SHP77 treated with DMSO at 0.1 percent for 48 hours (cell line): ENCODE measurements around the gene ORMDL2.
"Not testable (repeated sequence)": the region's sequence is repeated elsewhere in the genome, so short reads cannot be mapped to it uniquely, and the experiment has no call there.

Experiments
- DNase-seq: peaks from one replicate; lab custom pipeline; 2025; lab: John Stamatoyannopoulos, UW

The ORMDL2 gene

DNA sequence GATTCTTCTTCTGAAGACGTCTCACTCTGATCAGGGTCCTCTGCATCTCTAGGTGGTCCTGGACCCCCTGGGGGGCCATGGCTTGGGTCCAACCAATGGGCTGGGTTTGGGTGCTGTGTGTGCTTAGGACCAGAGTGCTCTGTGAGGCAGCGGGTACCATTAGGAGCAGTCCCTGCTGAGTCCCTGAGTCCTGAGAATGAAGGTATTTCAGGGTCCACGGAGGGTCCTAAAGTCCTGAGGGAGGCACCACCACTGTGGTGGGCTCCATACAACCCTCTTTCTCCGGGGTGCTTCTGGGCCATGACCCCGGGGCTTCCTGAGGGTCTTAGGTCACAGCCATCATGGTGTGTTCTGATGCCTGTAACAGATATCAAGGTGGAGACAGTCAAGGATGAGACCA lies 10.5 kb downstream of the ORMDL2 start:
- DNase-seq: no peak

DNA sequence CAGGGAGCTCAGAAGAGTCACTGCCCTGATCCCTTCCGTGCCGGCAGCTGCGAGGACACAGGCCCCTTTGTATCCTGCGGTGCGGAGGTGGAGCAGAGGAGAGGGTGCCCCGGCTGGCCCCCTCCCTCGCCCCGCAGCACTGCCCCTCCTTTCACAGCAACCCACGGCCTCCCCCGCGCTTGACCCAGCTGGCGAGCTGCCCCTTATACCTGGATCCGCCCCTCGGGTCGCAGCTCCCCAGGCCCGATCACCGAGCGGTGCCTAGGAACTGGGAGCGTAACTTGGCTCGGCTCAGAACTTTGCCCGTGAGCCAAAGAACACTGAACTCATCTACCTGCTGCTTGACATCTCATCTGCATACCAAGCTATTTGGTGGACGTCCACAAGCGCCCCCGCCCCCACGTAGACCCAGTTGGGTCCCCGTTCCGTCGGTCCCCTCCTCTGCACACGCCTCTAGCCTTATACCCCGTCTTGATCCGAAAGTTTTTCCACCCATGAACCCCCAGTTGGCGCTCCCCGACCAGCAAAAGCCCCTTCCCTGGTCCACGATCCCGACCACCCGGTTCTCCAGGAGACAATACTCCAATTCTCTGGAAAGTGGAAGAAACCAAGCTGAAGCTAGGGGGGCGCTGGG lies 12.2 kb downstream of the ORMDL2 start:
- no peak for DNase-seq

DNA sequence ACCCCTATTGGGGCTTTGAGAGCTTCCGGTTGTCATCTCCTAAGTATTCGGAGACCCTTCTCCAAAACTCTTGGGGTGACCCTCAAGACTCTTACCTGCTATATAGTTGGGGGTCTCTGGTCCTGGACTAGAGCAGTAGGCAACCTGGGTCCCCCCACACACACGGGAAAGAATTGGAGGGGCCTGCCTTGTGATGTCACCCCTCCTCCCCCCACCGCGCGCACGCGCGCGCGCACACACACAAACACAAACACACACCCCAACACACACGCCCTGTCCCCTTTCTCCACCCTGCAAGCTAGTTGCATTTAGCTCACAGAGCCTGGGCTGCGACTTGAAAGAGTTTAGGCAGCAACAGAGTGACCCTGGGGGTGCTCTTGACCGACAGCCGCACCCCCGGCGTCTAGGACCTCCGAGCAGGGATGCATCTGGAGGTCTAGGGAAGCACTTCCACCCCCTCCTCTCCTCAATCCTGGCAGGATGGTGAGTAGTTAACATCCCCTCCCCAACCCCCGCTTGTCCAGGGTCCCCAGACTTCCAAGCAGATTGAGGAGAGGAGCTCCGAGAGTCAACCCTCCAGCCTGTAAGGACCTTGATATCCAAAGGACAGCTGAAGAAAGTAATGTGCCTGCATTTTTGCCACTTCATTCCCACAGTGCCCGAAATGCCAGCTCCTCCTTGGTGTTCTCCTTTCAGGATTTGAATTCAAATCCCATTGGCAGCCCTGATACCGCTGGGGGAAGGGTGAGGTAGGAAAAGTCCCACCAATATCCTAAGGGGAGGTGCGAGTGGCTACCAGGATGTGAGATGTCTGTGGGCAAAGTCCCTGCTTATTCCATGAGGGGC lies 13.0 kb downstream of the ORMDL2 start:
- no peak for DNase-seq

DNA sequence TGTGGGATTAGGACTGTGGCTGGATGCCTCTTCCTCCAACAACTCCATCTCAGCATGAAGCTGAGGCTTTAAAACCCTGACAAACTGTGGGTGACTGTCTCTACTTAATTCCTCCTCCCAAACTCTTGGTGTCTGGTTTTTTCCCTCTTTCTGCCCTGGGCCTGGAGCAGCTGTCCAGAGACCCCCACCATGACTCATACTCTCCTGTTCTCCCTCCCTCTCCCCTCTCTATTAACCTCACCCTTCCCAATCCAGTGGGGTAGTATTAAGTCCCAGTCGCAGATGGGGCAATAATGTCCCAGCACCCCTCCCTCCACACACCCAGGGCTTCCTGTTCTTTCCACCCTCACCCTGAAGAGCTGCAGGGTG lies 13.6 kb downstream of the ORMDL2 start:
- no peak for DNase-seq

DNA sequence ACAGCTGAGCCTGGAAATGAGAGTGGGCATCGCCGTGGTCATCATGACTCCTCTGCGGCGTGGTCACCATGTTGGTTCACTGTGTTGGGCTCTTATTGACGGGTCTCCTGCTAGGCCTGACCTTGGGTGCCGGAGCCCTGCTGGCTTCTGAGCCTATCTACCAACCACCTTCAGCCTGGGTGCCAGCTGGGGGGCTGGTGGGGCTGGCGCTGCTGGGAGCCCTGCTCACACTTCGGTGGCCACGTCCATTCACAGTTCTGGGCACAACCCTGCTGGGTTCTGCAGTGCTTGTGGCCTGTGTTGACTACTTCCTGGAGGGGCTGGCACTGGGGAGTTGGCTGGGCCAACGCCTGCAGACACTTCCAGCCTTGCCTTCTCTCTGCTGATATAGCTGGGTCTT lies 15.2 kb downstream of the ORMDL2 start:
- DNase-seq: no peak

DNA sequence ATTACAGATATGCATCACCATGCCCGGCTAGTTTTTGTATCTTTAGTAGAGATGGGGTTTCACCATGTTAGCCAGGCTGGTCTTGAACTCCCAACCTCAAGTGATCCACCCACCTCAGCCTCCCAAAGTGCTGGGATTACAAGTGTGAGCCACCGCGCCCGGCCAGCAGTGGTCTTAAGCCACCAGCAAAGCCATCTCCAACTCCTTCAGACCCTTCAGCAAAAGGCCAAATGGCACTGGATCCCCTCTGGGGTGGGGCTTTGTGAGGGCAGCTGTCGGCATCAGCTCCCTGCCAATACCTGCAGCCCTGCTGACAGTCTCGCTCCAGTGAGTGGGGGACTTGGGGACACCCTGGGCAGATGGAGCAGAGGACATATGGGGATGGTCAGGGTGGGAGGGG lies 16.6 kb downstream of the ORMDL2 start:
- DNase-seq: not testable (repeated sequence)

DNA sequence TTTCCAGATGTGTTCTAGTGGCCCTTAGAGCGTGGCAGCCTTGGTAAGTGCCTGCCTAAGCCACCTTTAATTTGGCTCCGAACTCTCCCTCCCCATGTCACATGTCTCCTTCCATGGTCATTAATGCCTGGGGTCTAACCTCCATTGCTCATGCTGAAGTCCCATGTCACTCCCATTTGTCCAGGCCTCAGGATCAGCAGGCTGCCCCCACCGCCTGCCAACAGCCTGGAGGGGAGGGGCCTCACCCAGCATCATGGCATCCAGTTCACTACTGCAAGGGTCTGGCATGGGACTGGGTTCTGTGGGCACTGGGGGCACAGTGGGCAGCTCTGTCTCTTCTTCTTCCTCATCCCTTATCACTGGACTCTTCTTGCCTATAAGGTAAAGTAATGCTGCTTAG lies 20.5 kb downstream of the ORMDL2 start:
- no peak for DNase-seq

DNA sequence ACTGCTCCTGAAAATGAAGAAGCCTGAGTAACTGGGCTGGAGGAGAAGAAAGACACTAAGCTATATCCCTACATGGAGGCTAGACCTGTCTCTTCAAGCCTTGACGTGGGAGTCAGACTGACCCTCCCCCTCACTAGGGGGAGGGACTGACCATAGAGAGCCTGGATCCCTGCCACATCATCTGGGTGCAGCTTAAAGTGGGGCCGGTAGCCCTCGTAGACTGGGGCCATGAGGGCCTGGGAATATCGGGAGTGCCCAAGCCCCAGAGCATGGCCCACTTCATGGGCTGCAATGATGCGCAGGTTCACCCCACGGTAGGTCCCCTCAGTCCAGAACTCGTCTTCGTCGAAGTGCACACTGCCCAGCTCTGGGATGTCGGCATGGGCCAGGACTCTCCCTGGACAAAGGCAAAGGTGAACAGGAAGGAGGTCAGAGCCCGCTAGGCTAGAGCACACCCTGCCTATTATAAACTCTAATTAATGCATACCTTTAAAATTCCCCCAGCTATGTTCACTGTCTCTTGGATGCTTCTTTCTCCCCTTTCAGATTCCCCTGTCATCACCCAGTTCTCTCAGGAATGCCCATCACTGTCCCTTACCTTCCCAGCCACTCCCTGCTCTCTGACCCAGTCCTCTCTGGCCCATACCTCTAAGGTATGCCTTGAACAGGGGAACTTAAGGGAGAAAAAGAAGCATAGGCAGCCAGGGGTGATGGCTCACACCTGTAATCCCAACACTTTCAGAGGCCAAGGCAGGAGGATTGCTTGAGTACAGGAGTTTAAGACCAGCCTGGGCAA lies 21.7 kb downstream of the ORMDL2 start:
- no peak for DNase-seq

DNA sequence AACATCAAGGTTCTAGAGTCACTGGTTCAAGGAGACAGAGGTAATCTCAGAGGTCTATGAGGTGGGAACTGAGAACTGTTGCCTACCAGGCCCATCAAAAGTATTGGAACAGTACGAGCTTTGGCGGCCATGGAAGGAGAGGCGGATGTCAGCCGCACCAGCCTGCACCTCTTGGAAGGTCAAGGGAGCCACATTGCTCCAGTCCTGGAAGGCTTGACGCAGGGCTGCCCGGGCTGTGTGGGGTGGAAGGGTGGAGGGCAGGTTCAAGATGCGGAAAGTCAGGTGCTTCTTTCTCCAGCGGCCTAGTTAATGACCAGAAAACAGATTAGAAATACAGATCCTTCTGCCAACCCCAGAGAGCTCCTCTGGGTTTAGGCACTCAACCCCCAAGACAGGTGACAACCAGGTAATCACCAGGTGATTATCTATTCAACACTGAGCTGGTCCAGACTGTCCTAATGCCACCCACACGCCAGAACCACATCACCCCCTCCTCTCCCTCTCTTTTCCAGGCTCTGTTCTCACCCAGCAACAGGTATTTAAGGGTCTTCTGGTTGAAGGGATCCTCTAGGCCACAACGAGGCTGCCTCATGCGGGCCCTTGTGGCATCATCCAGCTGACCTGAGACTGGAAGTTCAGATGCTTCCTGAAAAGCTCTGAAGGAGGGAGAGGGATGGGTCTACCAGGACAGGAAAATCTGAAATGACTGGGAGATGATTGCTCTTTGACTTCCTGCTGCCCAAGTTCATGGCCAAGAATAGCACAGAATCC lies 22.9 kb downstream of the ORMDL2 start:
- DNase-seq: no peak

DNA sequence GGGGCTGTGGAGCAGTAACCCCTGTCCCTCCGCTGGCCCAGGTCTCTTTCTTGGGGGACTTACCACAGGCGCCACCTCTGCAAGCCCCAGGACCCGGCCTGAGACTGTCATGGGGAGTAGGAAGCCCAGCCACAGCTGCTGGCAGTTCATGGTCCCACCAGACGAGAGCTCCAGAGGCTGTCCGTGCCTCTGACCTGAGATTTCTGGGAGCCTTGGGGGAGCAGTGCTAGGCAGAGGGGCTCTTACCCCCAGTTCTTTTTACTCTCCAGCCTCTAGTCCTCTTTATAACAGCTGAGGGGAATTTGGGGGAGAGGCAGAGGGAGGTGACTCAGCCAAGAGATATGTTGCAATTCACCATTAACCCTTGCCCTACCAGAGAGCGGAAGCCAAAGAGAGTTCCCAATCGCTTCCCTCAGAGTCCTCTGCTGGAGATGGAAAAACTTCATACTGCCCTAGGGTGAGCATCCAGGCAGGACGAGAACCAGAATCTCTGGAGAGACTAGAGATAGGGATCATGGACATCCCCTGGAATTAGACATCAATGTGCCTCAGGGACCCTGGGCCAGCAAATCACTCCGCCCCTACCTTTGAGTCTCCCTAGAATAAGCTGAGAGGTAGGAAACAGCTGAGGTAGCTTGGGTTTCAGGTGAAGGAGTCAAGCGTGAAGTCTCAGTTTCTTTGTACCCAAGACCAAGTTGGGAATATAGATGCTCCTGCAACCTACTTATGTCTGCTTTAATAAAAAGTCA lies 25.0 kb downstream of the ORMDL2 start, which contains the start of gene MMP19:
TSS of gene MMP19 (minus strand) at position 256 of the 749 bp plus-strand sequence. CDS start at position 150, 106 bp downstream.
- no peak for DNase-seq

DNA sequence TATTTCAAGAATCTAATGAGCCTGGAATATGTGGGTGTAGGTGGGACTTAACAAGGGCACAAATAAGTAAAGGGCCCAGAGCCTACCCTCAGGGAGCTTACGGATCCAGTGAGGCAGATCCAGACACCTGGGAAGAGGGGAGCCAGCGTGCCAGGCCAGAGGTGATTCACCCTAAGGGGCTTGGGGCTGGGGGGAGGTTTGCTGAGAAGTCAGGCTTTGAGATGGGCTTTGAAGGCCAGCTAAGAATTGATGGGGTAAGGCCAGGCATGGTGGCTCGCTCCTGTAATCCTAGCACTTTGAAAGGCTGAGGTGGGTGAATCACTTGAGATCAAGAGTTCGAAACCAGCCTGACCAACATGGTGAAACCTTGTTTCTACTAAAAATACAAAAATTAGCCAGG lies 25.6 kb downstream of the ORMDL2 start:
- DNase-seq: no peak

DNA sequence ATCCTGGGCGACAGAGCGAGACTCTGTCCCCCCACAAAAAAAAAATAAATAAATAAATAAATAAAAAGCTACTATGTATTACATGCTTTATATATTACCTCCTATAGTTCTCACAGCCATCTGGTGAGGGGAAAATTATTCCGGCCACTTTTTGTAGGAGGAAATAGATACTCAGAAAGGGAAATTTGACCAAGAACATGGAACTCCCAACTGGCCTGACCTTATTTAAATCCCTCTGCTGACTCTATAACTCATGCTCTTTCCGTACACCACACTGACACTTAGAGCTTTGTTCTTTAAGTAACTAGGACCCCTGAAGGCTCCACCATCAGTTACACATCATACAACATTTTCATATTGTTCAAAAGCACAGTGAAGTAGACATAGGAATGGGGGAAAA lies 27.1 kb downstream of the ORMDL2 start:
- no peak for DNase-seq

DNA sequence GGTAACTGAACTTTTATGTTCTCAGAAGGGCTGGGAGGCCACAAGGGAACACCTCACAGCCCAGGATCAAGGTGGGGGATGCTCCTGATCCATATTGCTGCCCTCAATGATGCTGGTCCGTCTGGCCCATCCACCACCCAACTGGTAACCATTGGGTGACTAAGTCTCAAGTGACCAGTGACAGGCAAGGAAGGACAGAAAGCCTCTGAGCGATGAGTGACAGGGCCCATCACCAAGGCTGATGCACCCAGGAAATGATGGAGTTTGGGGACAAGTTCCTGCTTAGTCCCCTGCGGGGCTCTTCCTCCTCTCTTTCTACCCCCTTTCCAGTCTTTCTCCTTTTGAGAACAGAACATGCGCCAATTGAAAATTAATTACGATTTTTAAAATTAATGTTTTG lies 27.5 kb downstream of the ORMDL2 start:
- no peak for DNase-seq

DNA sequence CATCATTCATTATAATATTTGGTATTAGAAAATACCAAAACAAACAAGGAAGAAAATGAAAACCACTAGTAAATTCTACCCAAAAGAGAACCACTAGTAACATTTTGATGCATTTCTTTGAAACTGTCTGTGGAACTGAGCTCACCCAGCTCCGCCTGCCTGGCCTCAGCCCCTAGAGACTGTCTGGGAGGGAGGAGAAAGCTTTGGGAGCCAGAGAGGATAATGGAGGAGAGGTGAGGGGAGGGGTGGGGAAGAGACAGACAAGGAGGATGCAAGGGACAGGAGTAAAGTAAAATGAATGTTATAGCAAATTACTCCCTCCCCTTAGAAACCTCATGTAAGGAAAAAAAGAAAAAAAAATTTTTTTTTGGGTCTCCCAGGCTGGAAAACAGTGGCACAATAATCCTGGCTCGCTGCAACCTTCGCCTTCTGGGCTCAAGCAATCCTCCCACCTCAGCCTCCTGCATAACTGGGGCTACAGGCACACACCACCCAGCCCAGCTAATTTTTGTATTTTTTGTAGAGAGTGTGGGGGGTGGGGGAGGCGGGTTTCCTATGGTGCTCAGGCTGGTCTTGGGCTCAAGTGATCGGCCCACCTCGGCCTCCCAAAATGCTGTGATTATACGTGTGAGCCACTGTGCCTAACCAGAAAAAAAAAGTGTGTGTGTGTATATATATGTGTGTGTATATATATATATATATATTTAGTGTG lies 28.1 kb downstream of the ORMDL2 start:
- no peak for DNase-seq

DNA sequence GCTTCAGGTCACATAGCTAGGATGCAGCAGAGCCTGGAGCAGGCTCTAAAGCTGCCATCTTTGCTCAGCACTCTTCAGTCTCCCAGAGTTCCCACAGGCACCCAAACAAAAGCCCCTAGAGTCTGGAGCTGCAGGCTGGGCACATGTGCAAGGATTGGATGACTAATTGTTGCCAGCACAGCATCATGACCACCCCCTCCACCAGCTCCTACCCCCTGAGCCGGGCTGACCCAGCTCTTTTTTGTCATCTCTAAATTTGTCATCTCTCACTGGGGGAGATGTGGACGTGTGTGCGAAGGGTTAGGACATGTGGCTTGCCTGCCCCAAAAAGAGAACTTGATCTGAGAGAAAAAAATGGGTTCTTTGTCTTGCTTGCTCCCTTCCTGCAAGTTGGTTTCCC lies 29.2 kb downstream of the ORMDL2 start:
- no peak for DNase-seq

DNA sequence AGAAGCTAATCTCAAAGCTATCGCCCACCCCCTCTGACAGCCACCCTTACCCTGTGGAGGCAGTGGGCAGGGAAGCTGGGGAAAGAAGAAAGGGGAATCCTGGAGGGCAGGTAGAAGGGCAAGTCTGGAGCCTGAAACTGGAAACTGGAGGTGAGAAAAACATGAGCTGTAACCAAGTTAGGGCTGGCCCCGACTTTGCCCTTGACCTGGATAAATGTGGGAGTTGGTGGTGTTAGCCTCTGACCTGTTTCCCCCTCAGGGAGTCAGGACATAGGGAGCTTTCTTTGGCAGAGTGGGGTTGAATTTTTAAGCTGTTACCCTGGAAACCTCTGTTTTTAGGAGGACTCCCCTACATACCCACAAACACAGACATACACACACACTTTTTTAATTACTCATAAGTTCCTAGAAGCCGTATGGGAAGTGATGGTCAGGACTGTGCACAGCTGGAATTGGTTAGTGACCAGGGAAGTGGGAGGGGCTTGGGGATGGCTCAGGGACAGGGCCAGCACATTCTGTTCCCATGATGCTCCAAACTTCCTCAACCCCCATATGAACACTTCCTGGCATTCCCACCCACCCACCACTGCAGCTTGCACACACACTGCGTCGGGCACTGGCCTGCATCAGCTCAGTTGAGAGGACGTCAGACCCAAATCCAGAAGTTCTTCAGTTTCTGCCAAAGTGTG lies 29.9 kb downstream of the ORMDL2 start:
- DNase-seq: no peak

DNA sequence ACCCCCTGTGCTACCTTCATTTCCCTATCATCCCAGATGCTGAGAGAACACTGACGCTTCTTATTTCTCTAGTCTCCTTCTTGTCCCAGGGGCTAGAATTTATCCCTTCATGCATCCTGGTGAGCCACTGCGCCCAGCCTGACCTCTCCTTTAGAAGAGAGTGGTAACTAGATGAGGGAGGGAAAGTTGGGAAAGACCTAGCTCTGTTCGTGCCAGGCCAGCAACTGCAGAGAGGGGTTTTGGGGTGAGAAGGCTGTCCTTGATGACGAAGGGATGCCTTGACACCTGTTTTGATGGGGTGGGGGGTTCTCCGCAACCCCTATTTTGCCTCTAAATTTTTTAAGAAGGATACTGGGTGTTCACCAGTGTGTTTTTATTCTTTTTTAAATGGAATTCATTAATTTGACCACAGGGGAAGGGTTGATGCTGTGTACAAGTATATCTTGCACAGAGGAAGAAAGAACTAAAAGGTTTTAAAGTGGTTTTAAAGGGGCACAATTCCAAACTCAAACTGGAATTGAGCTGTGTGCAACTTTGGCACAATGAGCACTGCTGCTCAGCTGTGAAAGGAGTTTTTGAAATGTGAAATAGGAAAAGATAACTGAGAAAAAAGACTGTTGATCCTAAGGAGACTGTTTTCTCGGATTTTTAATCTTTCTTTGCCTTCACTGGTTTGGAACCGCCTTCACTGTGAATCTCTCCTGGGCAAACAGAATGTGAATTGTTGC lies 31.9 kb downstream of the ORMDL2 start:
- DNase-seq: no peak

DNA sequence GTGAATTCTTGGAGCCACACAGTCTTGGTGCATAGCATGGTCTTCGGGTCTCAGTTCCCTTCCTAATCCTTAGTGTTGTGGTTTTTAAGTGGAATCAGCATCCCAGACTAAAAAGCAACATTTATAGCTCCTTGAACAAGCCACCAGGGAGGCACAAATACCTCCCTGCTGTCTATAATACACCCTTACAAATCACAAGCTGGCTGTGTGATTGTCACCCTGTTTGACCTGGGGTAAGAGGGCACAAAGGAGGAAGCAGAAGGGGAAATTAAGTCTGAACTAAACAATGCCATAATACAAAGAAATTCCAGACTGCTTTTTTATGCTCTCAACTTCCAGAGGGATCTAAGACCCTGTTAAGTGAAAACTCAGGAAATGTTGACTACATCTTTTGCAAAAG lies 32.6 kb downstream of the ORMDL2 start:
- DNase-seq: no peak

DNA sequence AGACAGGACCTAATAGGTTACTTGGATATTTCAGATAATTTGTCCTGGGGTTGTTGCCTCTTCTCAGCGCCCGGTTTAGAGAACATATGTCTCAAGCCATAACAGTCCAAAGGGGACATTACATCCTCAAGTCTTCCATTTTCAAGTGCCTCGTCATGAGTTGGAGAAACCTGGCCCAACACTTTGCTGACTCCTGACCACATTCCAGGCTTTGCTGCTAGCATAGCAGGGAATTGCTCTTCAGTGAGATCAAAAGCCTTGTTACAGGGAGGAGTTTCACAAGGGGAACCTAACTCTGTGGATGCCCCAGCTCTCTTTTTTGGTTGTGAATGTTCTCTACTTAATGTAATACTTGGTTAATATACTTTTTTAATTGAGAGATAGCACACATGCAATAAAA lies 33.1 kb downstream of the ORMDL2 start:
- no peak for DNase-seq
